GM21825 (cell line): ENCODE results near the gene ADGRG4.
"Not testable (repeated sequence)": the region's sequence is repeated elsewhere in the genome, so short reads cannot be mapped to it uniquely, and the experiment has no call there.

Experiments
- ATAC-seq: cut with Tn5 transposase; IDR thresholded peaks from one replicate; pipeline ENCODE4 v1.9.1; 2021; ENCODE audit warnings: mild to moderate bottlenecking, moderate library complexity; ENCODE audit not compliant: unreplicated experiment

ADGRG4 gene

GRCh38 chrX:136386173-136386572 is 85.4 kb downstream of the ADGRG4 start:
- ATAC-seq: no peak

DNA sequence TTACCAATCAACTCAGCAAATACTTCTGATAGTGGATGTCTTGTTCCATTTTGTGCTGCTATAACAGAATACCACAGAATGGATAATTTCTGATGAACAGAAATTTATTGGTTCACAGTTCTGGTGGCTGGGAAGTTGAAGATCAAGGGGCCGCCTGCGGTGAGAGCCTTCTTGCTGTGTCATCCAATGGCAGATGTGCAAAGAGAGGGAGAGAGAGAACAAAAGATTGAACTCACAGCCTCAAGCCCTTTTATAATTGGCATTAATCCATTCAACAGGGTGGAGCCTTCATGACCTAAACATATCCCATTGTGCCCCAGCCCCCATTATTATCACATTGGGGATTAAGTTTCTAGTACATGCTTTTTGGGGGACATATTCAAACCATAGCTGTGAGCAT is 86.1 kb downstream of the ADGRG4 start:
- ATAC-seq: no peak

GRCh38 chrX:136387951-136388502 is 87.3 kb downstream of the ADGRG4 start:
- ATAC-seq: no peak

DNA sequence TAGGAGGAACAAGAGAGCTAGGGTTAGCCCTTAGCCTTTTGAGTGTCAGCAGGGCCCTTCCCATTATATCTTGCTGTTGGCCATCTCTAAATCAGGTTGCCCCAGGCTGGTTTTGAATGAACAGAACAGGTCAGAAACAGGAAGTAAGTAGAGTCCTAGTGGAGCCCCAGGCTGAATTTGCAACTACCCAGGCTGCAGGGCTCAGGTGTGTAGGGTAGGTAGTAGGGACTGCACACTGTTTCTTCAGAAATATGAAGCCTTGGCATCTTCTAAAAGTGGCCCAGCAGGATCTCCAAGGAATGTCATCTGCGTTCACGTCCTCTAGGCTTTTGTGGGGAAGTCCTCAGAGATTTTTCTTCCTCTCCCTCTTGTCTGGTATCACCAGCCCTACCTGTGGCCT is 90.2 kb downstream of the ADGRG4 start:
- no peak for ATAC-seq

DNA sequence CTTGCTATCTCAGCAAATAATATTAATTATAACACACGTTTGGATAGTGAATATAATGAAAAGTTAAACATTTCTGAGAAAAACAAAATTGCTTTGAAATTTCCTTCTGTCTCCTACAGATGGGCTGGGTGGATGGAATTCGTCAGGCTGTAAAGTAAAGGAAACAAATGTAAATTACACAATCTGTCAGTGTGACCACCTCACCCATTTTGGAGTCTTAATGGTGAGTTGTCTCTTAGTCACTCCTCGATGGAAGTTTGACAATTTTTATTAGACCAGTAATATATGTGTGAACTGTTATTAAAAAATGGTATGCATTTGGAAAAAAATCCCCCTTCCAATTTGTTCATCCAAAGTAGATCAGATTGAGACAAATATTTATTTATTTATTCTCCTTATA is 94.5 kb downstream of the ADGRG4 start:
- no peak for ATAC-seq

DNA sequence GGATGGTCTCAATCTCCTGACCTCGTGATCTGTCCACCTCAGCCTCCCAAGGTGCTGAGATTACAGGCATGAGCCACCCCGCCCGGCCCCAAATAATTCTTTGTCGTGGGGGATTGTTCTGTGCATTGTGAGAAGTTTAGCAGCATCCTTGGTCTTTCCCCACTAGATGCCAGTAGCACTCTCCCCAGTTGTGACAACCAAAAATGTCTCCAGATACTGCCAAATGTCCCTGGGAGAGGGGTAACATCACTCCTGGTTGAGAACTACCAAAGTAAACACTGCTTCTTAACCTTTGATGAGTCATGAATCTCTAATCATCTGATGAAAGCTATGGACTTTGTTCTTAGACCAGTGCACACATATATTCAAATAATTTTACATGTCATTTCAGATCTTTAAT is 96.2 kb downstream of the ADGRG4 start:
- no peak for ATAC-seq

DNA sequence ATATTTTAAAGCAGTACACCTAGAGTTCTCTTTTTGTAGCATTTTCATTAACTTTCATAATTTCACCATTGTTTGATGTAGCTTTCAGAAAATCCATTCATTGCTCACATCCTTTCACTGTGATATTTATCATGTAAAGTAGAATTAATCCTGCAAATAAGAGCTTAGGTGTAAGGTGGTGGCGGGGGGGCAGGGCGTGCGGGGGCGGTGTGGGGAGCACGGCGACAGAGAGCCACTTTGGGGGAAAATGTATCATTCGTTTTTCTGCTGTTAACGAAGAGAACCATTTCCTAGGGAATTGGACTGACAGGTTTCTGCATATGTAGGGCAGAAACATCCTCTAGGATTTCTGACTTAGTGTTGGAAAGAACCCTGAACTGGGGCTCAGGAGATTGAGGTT is 104.4 kb downstream of the ADGRG4 start:
- ATAC-seq: no peak

GRCh38 chrX:136417806-136418205 is 117.0 kb downstream of the ADGRG4 start:
- ATAC-seq: no peak

- ATAC-seq: no peak
Measured at GRCh38 chrX:136421338-136421737, 120.6 kb downstream of the ADGRG4 start.

GRCh38 chrX:136423724-136424123 is 123.0 kb downstream of the ADGRG4 start:
- ATAC-seq: no peak

- ATAC-seq: no peak
Measured at GRCh38 chrX:136425996-136426395, 125.2 kb downstream of the ADGRG4 start.

DNA sequence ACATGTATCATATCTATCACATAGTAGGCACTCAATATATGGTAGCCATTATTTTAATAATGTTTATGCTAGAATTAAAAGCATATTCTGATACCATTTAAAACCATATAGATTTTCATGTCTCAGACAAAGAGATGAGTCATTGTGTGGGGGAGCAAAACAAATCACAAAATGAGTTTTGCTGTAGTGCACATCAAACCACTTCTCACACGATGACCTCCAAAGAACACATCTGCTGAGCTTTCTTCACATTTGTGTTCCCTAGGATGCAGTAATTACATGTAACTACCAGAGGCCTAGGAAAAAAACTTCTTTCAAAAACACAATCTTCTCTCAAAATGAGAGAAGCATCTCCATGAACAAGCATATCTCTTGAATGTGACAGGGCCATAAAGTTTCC is 130.9 kb downstream of the ADGRG4 start:
- no peak for ATAC-seq

GRCh38 chrX:136437774-136438173 is 137.0 kb downstream of the ADGRG4 start:
- no peak for ATAC-seq

GRCh38 chrX:136438192-136438591 is 137.4 kb downstream of the ADGRG4 start:
- no peak for ATAC-seq

- ATAC-seq: not testable (repeated sequence)
Measured at GRCh38 chrX:136445674-136446073, 144.9 kb downstream of the ADGRG4 start.

DNA sequence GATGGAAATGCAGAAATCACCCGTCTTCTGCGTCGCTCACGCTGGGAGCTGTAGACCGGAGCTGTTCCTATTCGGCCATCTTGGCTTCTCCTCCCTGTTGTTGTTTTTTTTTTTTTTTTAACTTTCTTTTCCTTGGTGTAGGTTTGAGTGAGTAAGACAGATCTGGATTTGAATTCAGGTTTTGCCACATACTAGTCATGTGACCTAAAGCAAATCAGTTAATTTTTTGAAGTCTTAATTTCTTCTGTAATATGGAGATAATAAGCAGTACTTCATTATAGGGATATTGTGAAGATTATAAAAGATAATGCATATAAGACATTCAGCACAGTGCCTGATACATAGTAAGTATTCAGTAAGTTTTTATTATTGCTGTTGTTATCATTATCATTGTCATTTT is 145.4 kb downstream of the ADGRG4 start:
- ATAC-seq: no peak

DNA sequence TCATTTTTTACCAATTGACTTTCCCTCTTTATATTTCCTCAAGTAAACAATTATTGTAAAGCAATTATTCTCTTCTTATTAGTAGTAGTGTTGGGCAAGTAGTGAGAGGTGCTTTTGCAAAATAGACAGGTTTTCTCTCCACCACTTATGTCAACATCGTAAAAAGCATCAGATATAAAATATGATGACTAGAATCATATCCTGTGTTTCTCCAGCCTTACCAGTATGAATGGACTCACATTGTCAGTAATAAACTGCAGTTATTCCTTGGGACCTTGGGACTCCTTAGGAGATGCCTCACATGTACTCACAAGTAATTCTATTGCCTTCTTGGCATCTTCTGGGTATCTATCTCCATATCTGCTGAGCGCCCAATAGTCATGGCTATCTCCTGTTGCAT is 146.5 kb downstream of the ADGRG4 start:
- no peak for ATAC-seq

GRCh38 chrX:136447968-136448367 is 147.2 kb downstream of the ADGRG4 start:
- ATAC-seq: no peak

- no peak for ATAC-seq
Measured at GRCh38 chrX:136450050-136450830, 149.5 kb downstream of the ADGRG4 start.

GRCh38 chrX:136452614-136453013 is 151.9 kb downstream of the ADGRG4 start:
- ATAC-seq: no peak

- no peak for ATAC-seq
Measured at GRCh38 chrX:136453114-136453513, 152.4 kb downstream of the ADGRG4 start.

- no peak for ATAC-seq
Measured at GRCh38 chrX:136453771-136454170, 153.0 kb downstream of the ADGRG4 start.

GRCh38 chrX:136456133-136456532 is 155.4 kb downstream of the ADGRG4 start:
- no peak for ATAC-seq
